ENCODE measurements around the gene LIN28A.

Gene LIN28A

GRCh38 chr1:26440259-26440658 lies 29.6 kb downstream of the LIN28A start:
- Mint-ChIP-seq H3K9me3 (no peaks in the 10 kb centered on the region), H3K36me3 (peaks cover 56% of the 10 kb centered on the region)
- no peak for ATAC-seq

DNA sequence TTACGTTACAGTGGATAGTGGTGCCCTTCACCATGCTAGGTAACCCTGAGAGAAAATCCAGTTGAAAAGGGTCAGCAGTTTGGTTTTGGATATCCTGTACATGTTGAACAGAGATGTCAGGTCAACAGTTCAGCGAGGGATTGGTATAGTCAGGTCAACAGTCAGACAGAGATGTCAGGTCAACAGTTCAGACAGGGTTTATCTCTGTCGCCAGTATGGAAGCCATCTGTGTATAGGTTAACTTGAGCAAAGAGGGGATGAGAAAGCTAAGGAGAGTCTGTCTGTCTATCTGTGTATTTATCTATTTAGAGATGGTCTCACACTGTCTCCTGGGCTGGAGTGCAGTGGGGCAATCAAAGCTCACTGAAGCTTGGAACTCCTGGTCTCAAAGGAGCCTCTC lies 39.3 kb downstream of the LIN28A start:
- H3K4me1 Mint-ChIP-seq: peaks cover 18% of the 10 kb centered on the region
- H3K36me3 Mint-ChIP-seq: peaks cover 73% of the 10 kb centered on the region
- H3K27ac Mint-ChIP-seq: no peak overlapping the region
- no peaks in the 10 kb centered on the region for H3K27me3 Mint-ChIP-seq
- no peak overlapping the region for H3K4me3 Mint-ChIP-seq
- H3K9me3 Mint-ChIP-seq: no peaks in the 10 kb centered on the region
- ATAC-seq: no peak

More at GRCh38 chr1:26440259-26440658, 29.6 kb downstream of the LIN28A start:
- H3K27me3 Mint-ChIP-seq: no peaks in the 10 kb centered on the region
- no peak overlapping the region for H3K4me3 Mint-ChIP-seq
- no peak overlapping the region for H3K27ac Mint-ChIP-seq
- no peaks in the 10 kb centered on the region for H3K4me1 Mint-ChIP-seq

DNA sequence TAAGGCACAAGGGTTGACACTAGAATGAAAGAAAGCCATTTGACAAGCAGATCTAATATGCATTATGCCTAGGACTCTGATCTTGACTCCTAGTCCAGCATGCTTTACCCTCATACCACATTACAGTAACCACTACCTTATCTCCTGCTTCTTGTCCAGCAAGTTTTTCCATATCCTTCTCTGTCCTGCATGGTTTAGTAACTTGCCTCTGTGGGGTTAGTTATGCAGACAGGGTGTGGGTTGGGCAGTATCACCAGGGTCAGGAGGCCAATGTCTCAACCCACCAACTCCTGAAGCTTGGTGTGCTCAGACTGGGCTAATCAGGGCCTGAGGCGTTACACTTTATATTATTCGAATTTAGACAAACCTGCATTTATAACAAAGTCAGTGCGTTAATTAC lies 40.3 kb downstream of the LIN28A start:
- no peak for ATAC-seq
- no peaks in the 10 kb centered on the region for H3K9me3 Mint-ChIP-seq
- no peak overlapping the region for H3K4me3 Mint-ChIP-seq
- H3K36me3 Mint-ChIP-seq: peaks cover 68% of the 10 kb centered on the region
- H3K27me3 Mint-ChIP-seq: no peaks in the 10 kb centered on the region
- no peak overlapping the region for H3K27ac Mint-ChIP-seq
- H3K4me1 Mint-ChIP-seq: peaks cover 18% of the 10 kb centered on the region

GRCh38 chr1:26452459-26453183 lies 42.0 kb downstream of the LIN28A start:
- no peak overlapping the region for H3K4me3 Mint-ChIP-seq
- no peak for ATAC-seq
- no peak overlapping the region for H3K27ac Mint-ChIP-seq
- no peaks in the 10 kb centered on the region for H3K27me3 Mint-ChIP-seq
- no peaks in the 10 kb centered on the region for H3K9me3 Mint-ChIP-seq
- peaks cover 3% of the 10 kb centered on the region for H3K4me1 Mint-ChIP-seq
- H3K36me3 Mint-ChIP-seq: peaks cover 53% of the 10 kb centered on the region

- no peak overlapping the region for H3K4me3 Mint-ChIP-seq
- no peak for ATAC-seq
- H3K27me3 Mint-ChIP-seq: no peaks in the 10 kb centered on the region
- no peaks in the 10 kb centered on the region for H3K9me3 Mint-ChIP-seq
- no peak overlapping the region for H3K27ac Mint-ChIP-seq
- peaks cover 35% of the 10 kb centered on the region for H3K36me3 Mint-ChIP-seq
- H3K4me1 Mint-ChIP-seq: no peaks in the 10 kb centered on the region
Observed at GRCh38 chr1:26459148-26459547, 48.5 kb downstream of the LIN28A start.

DNA sequence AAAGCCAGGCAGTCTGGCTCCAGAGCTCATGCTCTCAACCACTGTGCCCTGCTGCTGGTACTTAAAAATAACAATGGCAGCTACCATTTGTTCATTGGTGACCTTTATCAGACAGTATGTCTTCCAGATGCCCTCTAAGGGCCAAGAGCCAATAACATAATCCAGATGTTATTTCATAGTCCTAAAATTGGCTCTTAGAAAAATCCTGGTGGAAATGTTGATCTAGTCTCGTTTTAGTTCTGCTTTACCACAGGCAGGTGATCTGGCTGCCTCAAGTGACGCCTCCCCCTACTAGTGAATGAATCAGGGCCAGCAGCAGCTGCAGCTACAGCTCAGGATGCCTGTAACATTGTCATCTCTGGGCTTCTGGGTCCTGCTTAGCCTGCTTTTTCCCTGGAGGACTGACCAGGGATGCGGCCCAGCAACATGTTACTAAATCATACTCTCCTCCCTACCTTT lies 49.0 kb downstream of the LIN28A start:
- H3K27ac Mint-ChIP-seq: no peak overlapping the region
- peaks cover 37% of the 10 kb centered on the region for H3K36me3 Mint-ChIP-seq
- no peak overlapping the region for H3K4me3 Mint-ChIP-seq
- ATAC-seq: no peak
- no peaks in the 10 kb centered on the region for H3K9me3 Mint-ChIP-seq
- H3K27me3 Mint-ChIP-seq: no peaks in the 10 kb centered on the region
- no peaks in the 10 kb centered on the region for H3K4me1 Mint-ChIP-seq

DNA sequence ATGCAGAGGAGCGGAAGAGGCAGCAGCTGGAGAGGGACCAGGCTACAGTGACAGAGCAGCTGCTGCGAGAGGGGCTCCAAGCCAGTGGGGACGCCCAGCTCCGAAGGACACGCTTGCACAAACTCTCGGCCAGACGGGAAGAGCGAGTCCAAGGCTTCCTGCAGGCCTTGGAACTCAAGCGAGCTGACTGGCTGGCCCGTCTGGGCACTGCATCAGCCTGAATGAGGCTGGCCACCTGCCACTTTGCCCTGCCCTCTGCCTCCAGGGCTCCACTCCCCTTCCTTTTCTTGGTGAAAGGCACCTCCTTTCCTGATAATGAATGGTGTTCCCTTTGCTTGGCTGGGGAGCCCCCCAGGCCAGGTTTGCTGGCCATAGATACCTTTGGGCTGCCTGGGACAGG lies 58.3 kb downstream of the LIN28A start:
- Mint-ChIP-seq H3K4me3 (no peak overlapping the region), H3K27me3 (no peaks in the 10 kb centered on the region), H3K4me1 (peaks cover 26% of the 10 kb centered on the region), H3K36me3 (peaks cover 65% of the 10 kb centered on the region), H3K9me3 (no peaks in the 10 kb centered on the region), H3K27ac (no peak overlapping the region)
- ATAC-seq: no peak

- H3K27ac Mint-ChIP-seq: no peak overlapping the region
- H3K36me3 Mint-ChIP-seq: peaks cover 69% of the 10 kb centered on the region
- no peaks in the 10 kb centered on the region for H3K9me3 Mint-ChIP-seq
- no peak for ATAC-seq
- H3K4me3 Mint-ChIP-seq: no peak overlapping the region
- peaks cover 26% of the 10 kb centered on the region for H3K4me1 Mint-ChIP-seq
- H3K27me3 Mint-ChIP-seq: no peaks in the 10 kb centered on the region
Observed at GRCh38 chr1:26469558-26469957, 58.9 kb downstream of the LIN28A start.

GRCh38 chr1:26470878-26471497 lies 60.4 kb downstream of the LIN28A start:
- Mint-ChIP-seq H3K36me3 (peaks cover 59% of the 10 kb centered on the region), H3K4me3 (peak overlapping the region; percentile 88)
- ATAC-seq: no peak

GRCh38 chr1:26471498-26472319 lies 61.1 kb downstream of the LIN28A start:
- Mint-ChIP-seq H3K4me3 (peak overlapping the region; percentile 88), H3K36me3 (peaks cover 54% of the 10 kb centered on the region), H3K27ac (peak overlapping the region; percentile 96), H3K4me1 (peaks cover 36% of the 10 kb centered on the region), H3K9me3 (no peaks in the 10 kb centered on the region), H3K27me3 (no peaks in the 10 kb centered on the region)
- peak; percentile 56 for ATAC-seq

More at GRCh38 chr1:26470878-26471497, 60.4 kb downstream of the LIN28A start:
- no peaks in the 10 kb centered on the region for H3K9me3 Mint-ChIP-seq
- H3K27me3 Mint-ChIP-seq: no peaks in the 10 kb centered on the region
- peaks cover 28% of the 10 kb centered on the region for H3K4me1 Mint-ChIP-seq
- H3K27ac Mint-ChIP-seq: peak overlapping the region; percentile 64

- peaks cover 48% of the 10 kb centered on the region for H3K36me3 Mint-ChIP-seq
- peak within 1 kb of the TSS; percentile 96 for H3K27ac Mint-ChIP-seq
- no peaks in the 10 kb centered on the region for H3K9me3 Mint-ChIP-seq
- no peaks in the 10 kb centered on the region for H3K27me3 Mint-ChIP-seq
- peaks cover 42% of the 10 kb centered on the region for H3K4me1 Mint-ChIP-seq
- peak within 1 kb of the TSS; percentile 88 for H3K4me3 Mint-ChIP-seq
- peak; percentile 90 for ATAC-seq
Observed at GRCh38 chr1:26472320-26472900, 61.8 kb downstream of the LIN28A start, which contains the start of gene HMGN2. HMGN2 (plus strand) TSS chr1:26472440; CDS start chr1:26472613, 173 bp downstream.

GRCh38 chr1:26472901-26473845 lies 62.6 kb downstream of the LIN28A start:
- H3K4me1 Mint-ChIP-seq: peaks cover 47% of the 10 kb centered on the region
- ATAC-seq: peak; percentile 89
- peaks cover 48% of the 10 kb centered on the region for H3K36me3 Mint-ChIP-seq
- peak overlapping the region; percentile 88 for H3K4me3 Mint-ChIP-seq
- peak overlapping the region; percentile 96 for H3K27ac Mint-ChIP-seq
- no peaks in the 10 kb centered on the region for H3K9me3 Mint-ChIP-seq
- H3K27me3 Mint-ChIP-seq: no peaks in the 10 kb centered on the region

GRCh38 chr1:26474818-26475217 lies 64.2 kb downstream of the LIN28A start:
- Mint-ChIP-seq H3K9me3 (no peaks in the 10 kb centered on the region), H3K36me3 (peaks cover 40% of the 10 kb centered on the region), H3K27ac (no peak overlapping the region), H3K27me3 (no peaks in the 10 kb centered on the region), H3K4me1 (peaks cover 44% of the 10 kb centered on the region), H3K4me3 (peak overlapping the region; percentile 88)
- no peak for ATAC-seq

DNA sequence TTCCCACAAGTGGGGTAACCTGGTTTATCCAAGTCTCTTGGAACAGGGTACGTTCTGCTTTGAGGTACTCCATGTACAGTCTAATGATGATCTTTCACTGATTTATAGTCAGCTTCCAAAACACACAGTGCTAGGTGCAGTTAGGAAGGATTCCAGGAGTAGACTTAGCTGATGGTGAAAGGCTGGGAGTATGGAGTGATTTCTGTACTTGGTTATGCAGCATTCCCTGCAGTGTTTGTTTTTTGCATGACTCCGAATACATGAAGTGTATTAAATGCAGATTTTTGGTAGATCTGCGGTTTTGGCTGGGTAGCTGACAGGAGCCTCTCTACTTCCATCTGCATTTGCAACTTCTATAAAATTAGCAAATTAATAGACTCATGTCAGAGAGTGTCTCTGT lies 65.4 kb downstream of the LIN28A start:
- ATAC-seq: no peak
- Mint-ChIP-seq H3K27ac (peak overlapping the region; percentile 53), H3K4me3 (no peak overlapping the region), H3K9me3 (no peaks in the 10 kb centered on the region), H3K4me1 (peaks cover 32% of the 10 kb centered on the region), H3K36me3 (peaks cover 35% of the 10 kb centered on the region), H3K27me3 (no peaks in the 10 kb centered on the region)

All from stimulated activated memory B cell treated with anti-CD40 and anti-IgM and Interleukin-4, amounts not matched to agents 10 μg/mL and 1 μg/mL and 100 μg/mL, for 72 hours (primary cell).